ENCODE measurements around the gene PLCB4.

GRCh38 chr20:9099372-9099771 lies 30.5 kb downstream of the PLCB4 start:
- no peak for TF ChIP-seq POLR2AphosphoS5 (IDR thresholded peaks at IDR 0.05; ENCODE audit: low read depth, low read length)
- TF ChIP-seq POLR2A (IDR thresholded peaks at IDR 0.05; ENCODE audit: low read depth, low read length) = no peak
